ENCODE measurements around the gene MAP2K6.

MAP2K6 gene

GRCh38 chr17:69497161-69497560, 82.7 kb downstream of the MAP2K6 start:
- DNase-seq: no peak

DNA sequence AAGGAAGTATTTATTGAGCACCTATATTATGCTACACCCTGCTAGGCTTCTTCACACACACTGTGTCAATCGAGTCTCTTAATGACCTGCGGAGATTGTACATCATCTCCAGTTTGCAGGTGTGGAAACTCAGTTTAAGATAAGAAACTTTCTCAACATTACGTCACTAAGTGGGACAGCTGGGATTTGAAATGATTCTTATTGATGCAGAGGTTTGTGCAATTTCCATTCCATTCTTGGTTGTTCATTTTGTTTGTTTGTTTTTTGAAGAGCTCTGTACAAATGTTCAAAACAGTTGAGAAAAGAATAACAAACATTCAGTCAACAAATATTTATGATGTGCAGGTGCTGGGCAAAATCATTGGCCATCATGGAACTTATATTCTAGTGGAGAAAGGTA, 84.8 kb downstream of the MAP2K6 start:
- DNase-seq: no peak

GRCh38 chr17:69500911-69501429, 86.5 kb downstream of the MAP2K6 start:
- DNase-seq: no peak

DNA sequence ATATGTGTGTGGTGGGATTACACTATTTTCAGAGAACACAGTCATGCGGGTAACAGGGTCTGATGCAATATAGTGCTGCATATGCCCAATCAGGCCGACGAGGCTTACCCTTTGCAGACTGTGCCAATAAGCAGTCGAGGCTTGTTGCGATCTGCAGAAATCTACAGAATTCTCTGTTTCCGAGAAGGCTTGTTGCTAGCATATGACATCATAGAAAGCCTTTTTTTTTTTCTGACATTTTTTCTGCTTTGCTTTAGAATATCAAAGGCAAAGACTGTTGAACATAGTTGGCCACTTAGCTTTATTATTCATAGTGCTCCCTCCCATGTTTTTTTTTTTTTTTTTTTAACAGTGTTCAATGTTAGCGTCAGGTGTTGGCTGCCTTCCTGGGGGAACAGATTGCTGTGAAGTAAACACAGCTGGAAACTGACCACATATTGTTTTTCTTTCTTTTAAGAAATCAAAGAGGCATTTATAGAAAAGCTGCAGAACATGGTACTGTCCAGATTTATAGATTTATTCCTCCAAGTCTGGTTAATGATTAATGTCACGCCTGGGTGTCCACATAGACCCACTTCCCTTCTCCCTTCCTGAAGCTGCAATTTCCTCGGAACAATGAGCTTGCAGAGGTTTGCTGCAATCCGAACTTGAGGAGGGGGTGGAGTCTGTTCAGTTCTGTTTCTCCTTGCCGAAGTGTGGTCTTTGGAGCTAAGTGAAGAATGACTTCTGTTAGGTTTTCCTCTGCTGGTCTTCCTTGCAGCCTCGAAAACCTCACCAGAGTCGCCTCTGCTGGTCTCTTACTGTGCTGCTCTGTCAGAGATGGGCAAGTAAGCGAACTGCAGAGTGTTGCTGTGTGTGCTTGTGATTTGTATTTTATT, 87.3 kb downstream of the MAP2K6 start:
- DNase-seq: no peak

- DNase-seq: no peak
Measured at GRCh38 chr17:69503711-69504110, 89.2 kb downstream of the MAP2K6 start.

- DNase-seq: no peak
Measured at GRCh38 chr17:69505740-69506139, 91.2 kb downstream of the MAP2K6 start.

- DNase-seq: no peak
Measured at GRCh38 chr17:69506489-69506888, 92.0 kb downstream of the MAP2K6 start.

GRCh38 chr17:69508814-69509213, 94.3 kb downstream of the MAP2K6 start:
- no peak for DNase-seq

- DNase-seq: no peak
Measured at GRCh38 chr17:69511250-69511649, 96.8 kb downstream of the MAP2K6 start.

DNA sequence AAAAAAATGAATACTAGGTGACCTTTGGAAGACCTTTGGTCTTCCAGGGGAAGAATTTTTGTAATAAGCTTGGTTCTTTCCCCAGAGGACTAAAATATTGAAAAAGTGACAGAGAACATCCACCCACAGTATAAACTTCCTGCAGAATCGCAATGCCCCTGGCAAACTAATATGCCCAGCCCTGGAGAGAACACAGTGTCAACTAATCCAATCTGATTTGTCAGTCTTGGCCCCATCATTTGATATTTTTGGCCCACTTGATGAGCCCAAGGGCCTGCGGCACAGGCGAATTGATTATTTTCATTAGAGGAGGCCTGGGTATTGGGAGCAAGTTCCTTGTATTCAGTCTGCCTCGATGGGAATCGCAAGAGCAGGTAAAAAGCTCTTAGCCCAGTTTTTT, 98.4 kb downstream of the MAP2K6 start:
- no peak for DNase-seq

DNA sequence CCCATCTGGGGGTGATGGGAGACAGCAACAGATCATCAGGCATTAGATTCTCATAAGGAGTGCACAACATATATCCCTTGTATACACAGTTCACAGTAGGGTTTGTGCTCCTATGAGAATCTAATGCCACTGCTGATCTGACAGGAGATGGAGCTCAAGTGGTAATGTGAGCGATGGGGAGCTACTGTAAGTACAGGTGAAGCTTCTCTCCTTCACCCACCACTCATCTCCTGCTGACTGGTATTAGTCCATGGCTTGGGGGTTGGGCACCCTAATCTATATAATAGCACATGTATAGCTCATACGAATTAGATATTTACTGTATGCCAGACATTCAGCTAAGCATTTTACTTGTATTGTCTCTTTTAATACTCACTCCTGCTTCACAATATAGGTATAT, 101.7 kb downstream of the MAP2K6 start:
- DNase-seq: no peak

DNA sequence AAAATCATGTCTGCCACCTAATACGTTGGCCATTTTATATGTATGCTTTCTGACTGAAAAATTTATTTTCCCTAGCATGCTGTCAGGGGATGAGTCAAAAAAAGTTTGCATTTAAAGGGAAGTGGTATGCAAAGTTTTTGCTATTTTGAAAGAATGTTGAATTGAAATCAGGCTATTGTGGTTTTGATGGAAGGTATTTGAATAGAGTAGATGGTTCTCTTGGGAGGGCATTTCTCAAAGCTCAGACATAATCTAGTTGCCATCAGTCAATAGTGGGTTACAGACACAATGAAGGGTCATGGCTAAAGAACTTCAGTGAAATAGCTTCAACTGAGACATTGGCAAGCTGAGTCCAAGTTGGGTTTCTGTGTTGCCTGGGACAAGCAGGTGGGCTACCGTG, 102.4 kb downstream of the MAP2K6 start:
- DNase-seq: no peak

GRCh38 chr17:69518951-69519350, 104.5 kb downstream of the MAP2K6 start:
- no peak for DNase-seq

GRCh38 chr17:69523244-69523861, 108.9 kb downstream of the MAP2K6 start:
- no peak for DNase-seq

- no peak for DNase-seq
Measured at GRCh38 chr17:69524854-69525253, 110.4 kb downstream of the MAP2K6 start.

- peak; percentile 8 to 23 for DNase-seq
Measured at GRCh38 chr17:69525920-69526841, 111.7 kb downstream of the MAP2K6 start.

DNA sequence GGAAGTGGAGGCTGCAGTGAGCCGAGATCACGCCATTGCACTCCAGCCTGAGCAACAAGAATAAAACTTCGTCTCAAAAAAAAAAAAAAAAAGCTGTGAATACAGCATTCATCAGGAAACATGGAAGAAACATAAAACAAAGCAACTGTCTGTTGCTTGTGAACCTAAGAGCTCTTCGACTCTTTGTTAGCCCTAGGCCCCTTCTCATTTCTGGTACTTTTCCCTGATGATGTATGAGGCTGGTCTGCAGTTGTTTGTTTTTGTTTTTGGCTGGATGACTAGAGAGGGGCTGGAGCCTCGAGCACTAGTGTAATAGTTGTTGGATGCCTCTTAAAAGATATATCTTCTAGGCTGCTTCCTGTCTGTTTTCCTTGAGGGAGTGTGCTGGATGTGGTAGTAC, 113.5 kb downstream of the MAP2K6 start:
- DNase-seq: no peak

DNA sequence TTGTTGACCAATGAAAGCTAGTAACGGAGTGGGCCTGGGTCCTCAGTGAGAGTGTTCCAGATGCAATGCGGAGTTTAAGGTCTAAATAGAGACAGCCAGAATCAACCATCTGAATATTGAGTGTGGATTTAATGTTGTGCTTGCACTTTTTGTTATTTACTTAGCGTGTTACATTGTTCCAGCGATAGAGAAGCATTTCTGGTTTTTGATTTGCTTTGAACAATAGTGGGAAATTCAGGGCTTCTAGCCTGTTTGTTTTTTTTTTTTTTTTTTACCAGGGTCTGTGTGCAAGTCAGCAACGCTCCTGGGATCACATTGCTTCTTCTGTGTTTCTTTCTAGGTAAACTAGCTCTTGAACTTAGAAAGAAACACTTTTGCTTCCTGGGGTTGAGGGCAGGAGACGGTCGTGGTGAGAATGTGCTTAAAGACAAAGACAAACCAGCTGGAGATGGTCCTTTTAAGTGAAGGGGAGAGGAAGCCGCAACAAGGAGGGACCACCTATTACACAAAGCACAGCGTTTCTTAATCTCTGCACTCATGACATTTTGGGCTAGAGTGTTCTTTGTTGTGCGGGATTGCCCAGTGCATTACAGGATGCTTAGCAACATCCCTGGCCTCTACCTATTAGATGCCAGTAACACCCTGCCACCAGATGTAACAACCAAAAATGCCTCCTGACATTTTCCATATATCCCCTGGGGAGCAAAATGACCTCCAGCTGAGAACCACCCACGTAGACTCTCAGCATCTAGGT, 119.2 kb downstream of the MAP2K6 start:
- no peak for DNase-seq

DNA sequence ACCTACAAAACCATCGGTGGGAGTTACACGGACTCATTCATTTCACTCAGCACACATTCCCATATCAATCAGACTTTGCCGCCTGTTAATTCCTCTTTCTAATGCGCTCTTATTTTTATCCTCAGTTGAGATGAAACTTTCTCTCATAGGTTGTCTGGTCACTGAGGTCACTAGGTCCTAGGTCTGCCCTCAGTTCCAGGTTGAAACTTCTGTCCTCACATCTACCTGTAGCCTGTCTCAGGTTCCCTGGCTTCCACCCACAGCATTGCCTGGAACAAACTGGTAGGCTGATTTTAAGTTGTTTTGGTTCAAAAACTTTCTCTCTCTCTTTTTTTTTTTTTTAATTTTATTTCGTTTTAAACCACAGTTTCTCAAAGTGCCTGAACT, 119.7 kb downstream of the MAP2K6 start:
- no peak for DNase-seq

GRCh38 chr17:69535016-69535570, 120.6 kb downstream of the MAP2K6 start:
- DNase-seq: no peak

DNA sequence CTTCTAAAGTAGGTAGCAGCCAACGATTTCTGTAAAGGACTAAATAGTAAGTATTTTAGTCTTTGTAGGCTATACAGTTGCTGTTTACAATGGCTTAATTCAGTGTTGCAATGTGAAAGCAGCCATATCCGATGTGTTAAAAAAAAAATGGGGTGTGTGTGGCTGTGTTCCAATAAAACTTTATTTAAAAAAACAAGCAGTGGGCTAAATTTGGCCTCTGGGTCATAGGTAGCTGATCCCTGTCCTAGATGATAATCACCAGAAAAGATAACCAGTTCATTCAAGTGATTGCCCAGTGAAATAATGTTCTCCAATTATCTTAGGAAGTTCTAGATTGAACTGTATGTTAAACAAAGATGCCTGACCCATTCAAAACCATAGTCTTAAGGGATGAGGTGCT, 124.3 kb downstream of the MAP2K6 start:
- no peak for DNase-seq

DNA sequence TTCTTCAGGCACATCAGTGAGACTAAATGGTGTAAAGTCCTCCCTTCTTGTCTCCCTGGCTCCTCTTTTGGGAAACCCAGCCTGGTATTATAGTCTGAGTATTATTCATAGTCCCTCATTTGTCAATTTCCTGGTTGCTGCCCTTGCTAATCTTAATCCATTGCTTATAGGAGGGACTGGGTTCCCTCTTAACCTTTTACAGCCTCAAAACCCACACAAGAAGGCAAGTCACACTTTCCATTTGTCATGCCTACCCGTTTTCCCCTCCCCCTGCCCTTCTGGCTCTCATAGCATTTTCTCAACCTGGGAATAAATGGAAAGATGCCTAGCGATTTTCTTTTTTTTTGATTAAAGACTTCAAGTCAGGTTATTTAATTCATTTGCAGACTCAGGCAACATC, 124.8 kb downstream of the MAP2K6 start:
- peak in 1 of 2 experiments; percentile 3 for DNase-seq
